ACHN (cell line): ENCODE measurements around the gene HRC.

Experiments used
- DNase-seq: peaks from one replicate; pipeline ENCODE4 v3.0.0-alpha.2; 2015
- in situ Hi-C: cut with HindIII; loops from 2 replicates; pipeline ENCODE4 v1.10.0; 2017; ENCODE audit warnings: low sequenced_read_pairs, low pct_ligation_motif_present, low pct_unique_long_range_greater_than_20kb

Gene HRC

GRCh38 chr19:49104229-49104864 is 50.8 kb downstream of the HRC start:
- DNase-seq: no peak
- in situ Hi-C loops: no loop called here

- in situ Hi-C loops: no loop called here
- no peak for DNase-seq
These were observed 51.7 kb downstream of the HRC start for GRCh38 chr19:49103331-49104085.

GRCh38 chr19:49102303-49102702 is 52.9 kb downstream of the HRC start:
- DNase-seq: no peak
- in situ Hi-C loops: no loop called here
